ENCODE results near the gene TANK. TPM values are rescaled to one million over a fixed set of nuclear protein-coding genes. Genes with fewer than 3 reads are reported as not detected.

TANK gene
- total RNA-seq, 8 experiments from 2014 or later = 28.8 to 87.5 (median 58.3) TPM

DNA sequence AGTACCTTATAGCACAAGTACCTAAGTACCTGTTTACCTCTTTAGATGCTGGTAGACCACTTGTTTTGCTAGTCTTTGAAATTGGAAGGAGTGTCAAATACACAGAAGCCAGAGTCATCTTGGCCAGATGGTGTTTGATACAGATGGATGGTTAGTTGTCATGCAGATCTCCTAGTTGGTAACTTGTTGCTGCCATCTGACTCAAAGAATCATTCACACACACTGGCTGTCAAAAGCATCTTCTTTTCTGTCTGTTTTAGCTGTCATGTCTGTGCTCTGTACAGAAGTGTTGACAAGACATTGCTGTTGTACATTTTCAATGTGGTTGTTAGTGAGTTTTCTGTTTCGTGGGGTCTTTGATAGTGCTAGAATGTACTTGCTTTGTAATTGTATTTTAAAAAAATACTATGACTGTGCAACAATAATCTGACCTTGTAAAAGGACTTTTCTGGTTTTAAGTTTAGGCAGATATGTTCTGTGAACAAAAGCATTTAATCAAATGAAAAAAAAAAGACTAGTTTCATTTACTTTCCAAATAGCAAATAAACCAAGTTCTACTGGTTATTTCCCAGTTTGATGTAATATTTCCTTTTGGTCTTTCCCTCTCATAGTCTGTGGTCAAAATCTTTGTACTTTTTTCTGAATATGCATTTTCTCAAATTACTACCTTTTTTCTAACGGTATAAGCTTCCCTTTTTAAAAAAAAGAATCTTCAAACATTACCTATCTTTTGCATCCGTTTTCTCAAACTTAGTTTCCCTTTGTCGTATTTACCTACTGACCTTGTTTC, 39.9 kb downstream of the TANK start:
- 85 to 100% (median 96%) methylated on average over 3 to 4 of the region's 4 CpGs for WGBS, 10 experiments
- in situ Hi-C loops (cut with MboI; ENCODE audit: low pct_unique_long_range_greater_than_20kb in 2 of 9, low sequenced_read_pairs in 9 of 9, unreplicated experiment in 9 of 9) = no loop called here
- no peak overlapping the region for H3K27ac ChIP-seq
- no peak overlapping the region for H3K4me3 ChIP-seq
- H3K4me1 ChIP-seq (replicated peaks in 1 of 2) = no peaks in the 10 kb centered on the region
- no peak for ATAC-seq (replicated peaks in 6 of 8)

DNA sequence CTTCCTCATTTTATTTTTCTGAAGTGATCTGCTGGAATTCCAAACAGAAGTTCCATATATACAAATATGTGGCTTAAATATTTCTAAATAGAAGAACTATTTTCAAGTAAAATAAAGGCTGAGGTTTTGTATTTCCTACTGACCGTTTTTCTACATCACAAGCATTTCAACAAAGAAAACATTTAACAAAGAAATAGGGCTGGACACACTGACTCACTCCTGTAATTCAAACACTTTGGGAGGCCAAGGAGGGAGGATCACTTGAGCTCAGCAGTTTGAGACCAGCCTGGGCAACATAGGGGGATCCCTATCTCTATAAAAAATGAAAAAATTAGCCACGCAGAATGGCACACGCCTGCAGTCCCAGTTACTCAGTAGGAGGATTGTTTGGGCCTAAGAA, 44.6 kb downstream of the TANK start:
- H3K4me1 ChIP-seq (replicated peaks in 1 of 2) = no peaks in the 10 kb centered on the region
- WGBS, 10 experiments = 57 to 100% (median 96%) methylated on average over 1 to 3 of the region's 3 CpGs; no CpG with 5 or more reads in 1 of the 10 experiments
- ATAC-seq (replicated peaks in 6 of 8) = no peak
- H3K27ac ChIP-seq = no peak overlapping the region
- in situ Hi-C loops (cut with MboI; ENCODE audit: low pct_unique_long_range_greater_than_20kb in 2 of 9, low sequenced_read_pairs in 9 of 9, unreplicated experiment in 9 of 9) = no loop called here
- H3K4me3 ChIP-seq = no peak overlapping the region

DNA sequence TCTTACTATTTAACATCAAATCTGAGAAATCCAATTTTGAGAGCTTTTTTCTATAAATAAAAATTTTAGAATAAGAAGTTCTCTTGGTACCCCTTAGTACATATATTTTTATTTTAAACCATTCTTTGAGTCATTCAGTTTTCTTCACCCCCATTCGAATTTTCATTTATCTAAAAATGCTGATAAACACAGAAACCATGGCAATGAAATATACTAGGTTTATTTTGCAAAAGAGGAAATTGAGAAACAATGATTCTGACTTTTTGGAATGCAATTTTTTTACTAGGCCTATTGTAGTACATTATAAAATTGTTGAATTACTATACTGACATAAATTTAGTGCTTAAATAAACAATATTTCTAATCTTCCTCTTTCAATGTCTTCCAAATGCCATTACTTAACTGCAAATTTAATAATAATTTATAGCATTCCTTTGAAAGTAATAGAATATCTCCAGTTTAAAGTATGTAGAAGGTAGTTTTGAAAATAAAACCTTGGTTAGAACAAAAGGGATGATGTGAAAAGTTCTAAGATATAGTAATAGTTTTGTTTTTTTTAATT, 46.3 kb downstream of the TANK start:
- ATAC-seq (replicated peaks in 6 of 8) = no peak
- WGBS, 10 experiments = 8 to 100% (median 81%) methylated on average over 1 of the region's 1 CpG; no CpG with 5 or more reads in 1 of the 10 experiments
- Histone ChIP-seq H3K4me1 (replicated peaks in 1 of 2) (no peaks in the 10 kb centered on the region), H3K4me3 (no peak overlapping the region), H3K27ac (no peak overlapping the region)
- in situ Hi-C loops (cut with MboI; ENCODE audit: low pct_unique_long_range_greater_than_20kb in 2 of 9, low sequenced_read_pairs in 9 of 9, unreplicated experiment in 9 of 9) = no loop called here

DNA sequence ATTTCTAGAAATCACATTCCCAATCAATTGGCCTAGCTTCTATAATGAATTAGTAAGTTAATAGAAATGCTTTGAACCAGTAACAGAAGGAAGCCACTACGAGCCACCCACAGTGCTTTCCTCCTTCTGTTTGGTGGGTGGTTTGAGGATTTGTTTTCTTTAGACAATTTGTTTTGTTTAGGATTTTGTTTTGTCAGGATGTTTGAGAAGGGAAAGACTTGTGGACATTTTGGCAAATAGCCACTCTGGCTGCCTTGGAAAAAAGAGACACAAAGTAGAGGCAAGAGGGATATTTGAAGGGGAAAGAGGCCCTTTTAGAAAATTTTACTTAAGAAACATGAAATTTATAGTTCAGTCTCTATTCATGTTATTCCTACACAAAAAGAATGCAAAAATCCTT, 47.7 kb downstream of the TANK start:
- WGBS, 10 experiments = 56 to 100% (median 87%) methylated on average over 1 of the region's 1 CpG; no CpG with 5 or more reads in 2 of the 10 experiments
- in situ Hi-C loops (cut with MboI; ENCODE audit: low pct_unique_long_range_greater_than_20kb in 2 of 9, low sequenced_read_pairs in 9 of 9, unreplicated experiment in 9 of 9) = no loop called here

DNA sequence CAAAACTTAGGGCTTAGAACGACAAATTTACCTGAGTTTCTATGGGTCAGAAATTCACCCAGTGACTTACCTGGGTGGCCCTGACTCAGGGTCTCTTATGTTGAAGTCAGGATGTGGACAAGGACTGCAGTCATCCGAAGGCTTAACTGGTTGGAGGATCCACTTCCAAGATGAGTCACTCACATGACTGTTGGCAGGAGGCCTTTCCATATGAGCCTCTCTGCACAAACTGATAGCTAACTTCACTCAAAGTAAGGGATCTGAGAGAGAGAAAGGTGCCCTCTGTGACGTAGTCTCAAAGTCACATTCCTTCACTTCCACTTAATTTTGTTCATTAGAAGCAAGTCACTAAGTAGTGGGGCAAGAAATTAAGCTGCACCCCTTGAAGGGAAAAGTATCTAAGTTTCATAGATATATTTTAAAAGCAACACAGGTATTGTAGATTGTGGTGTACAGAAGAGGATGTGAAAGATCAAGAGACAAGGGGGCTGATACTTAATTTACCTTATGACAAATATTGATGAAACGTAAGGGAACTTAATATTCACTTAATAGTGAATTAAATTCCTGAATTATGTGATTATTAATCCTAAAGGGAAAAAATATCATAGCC, 48.4 kb downstream of the TANK start:
- no peak overlapping the region for H3K27ac ChIP-seq
- no peaks in the 10 kb centered on the region for H3K4me1 ChIP-seq (replicated peaks in 1 of 2)
- in situ Hi-C loops (cut with MboI; ENCODE audit: low pct_unique_long_range_greater_than_20kb in 2 of 9, low sequenced_read_pairs in 9 of 9, unreplicated experiment in 9 of 9) = no loop called here
- peak in 2 of 8 experiments; percentile 91 to 95 for ATAC-seq (replicated peaks in 6 of 8)
- H3K4me3 ChIP-seq = no peak overlapping the region
- 50 to 100% (median 89%) methylated on average over 1 to 4 of the region's 4 CpGs for WGBS, 10 experiments

More for the DNA sequence above, 47.7 kb downstream of the TANK start:
- H3K4me1 ChIP-seq (replicated peaks in 1 of 2) = no peaks in the 10 kb centered on the region
- no peak for ATAC-seq (replicated peaks in 6 of 8)
- H3K4me3 ChIP-seq = no peak overlapping the region
- H3K27ac ChIP-seq = no peak overlapping the region

DNA sequence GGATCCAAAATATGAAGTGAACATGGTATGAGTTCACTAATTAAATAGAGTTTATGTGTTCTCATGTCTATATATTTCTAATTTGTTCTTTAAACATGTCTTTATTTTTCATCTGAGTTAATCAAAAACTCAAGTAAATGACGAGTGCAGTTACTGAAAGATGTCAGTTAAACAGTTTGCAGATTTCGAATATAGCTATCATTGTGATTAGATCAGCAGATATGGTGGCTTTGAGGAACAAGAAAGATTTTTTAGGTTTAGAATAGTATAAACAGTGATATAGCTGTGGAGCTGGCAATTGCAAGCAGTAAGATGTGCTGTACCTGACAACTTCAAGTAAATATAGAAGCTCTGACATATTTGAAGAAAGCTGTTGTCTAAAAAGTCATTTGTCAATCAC, 49.7 kb downstream of the TANK start:
- Histone ChIP-seq H3K27ac (no peak overlapping the region), H3K4me1 (replicated peaks in 1 of 2) (no peaks in the 10 kb centered on the region), H3K4me3 (no peak overlapping the region)
- whole genome bisulfite sequencing, 10 experiments = 83 to 100% (median 94%) methylated on average over 1 to 2 of the region's 2 CpGs; no CpG with 5 or more reads in 1 of the 10 experiments
- in situ Hi-C loops (cut with MboI; ENCODE audit: low pct_unique_long_range_greater_than_20kb in 2 of 9, low sequenced_read_pairs in 9 of 9, unreplicated experiment in 9 of 9) = no loop called here
- ATAC-seq (replicated peaks in 6 of 8) = no peak

DNA sequence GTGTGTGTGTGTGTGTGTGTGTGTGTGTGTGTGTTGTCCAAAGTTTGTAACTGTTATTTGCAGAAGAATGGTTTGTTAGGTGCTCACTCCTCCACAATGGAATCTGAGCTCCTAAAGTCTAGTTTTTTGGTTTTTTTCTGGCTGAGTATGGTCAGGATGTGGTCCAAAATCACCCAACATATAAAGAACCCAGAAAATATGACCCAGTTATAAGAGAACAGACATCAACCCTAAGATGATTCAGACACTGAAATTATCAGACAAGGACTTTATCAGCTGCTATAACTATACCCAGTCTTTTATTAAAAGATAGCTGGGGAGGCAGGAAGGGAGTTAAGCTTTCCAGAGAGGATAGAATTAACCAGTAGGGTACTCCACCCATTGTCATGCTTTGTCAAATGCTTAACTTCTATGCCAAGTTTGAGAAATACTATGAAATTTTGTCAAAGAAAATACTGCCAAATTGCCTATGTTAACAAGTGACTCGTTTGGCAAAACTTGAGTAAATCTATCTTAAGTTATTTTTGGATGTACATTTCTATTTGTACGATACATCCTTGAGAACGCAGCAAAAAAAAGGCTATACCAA, 57.5 kb downstream of the TANK start:
- H3K4me1 ChIP-seq (replicated peaks in 1 of 2) = no peaks in the 10 kb centered on the region
- H3K4me3 ChIP-seq = no peak overlapping the region
- H3K27ac ChIP-seq = no peak overlapping the region
- WGBS, 10 experiments = 61 to 94% (median 81%) methylated on average over 3 of the region's 3 CpGs; no CpG with 5 or more reads in 2 of the 10 experiments
- ATAC-seq (replicated peaks in 6 of 8) = no peak
- in situ Hi-C loops (cut with MboI; ENCODE audit: low pct_unique_long_range_greater_than_20kb in 2 of 9, low sequenced_read_pairs in 9 of 9, unreplicated experiment in 9 of 9) = no loop called here

DNA sequence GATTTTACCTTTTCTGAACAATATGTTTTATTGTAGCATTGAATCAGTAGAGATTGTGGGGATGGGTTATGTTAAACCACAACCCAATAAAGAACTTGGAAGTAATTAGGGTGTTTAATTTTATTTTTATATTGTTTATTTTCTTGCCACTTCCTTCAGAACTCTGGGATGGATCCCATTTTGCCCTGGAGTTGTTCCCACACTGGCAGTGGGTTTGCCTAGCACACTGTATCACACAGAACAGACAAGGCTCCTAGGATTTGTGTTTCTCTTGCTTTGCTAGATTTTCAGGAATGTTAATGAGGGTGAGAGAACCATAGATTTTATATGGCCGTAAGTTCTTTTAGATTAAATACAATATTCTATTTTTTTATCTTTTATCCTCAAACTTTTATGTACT, 59.0 kb downstream of the TANK start:
- 91 to 100% (median 100%) methylated on average over 1 of the region's 1 CpG; no CpG with 5 or more reads in 1 of the 10 experiments for WGBS, 10 experiments

DNA sequence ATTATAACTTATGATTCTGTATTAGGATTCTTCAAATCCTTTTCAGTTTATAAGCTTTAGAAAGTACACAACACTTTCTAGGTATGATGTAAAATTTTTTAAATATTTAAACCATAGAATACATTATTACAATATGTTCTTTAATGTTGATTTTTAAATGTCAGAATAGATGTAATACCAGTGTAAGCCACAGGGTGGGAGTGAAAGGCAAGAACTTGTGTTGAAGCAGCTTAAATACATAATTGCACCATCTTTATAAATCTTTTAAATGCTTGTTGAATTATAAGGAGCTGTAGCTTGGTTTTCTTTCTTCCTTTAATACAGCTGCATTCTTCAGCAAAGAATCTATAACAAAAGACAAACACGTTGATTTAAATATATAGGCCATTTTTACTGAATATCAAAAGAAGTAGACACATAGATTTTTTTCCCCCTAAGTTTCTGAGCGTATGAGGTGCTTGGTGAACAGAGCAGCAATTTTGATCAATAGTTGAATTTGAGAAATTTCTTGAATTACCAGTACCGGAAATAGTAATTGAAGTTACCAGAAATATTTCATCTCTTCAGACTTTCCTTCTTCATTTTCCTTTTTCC, 63.0 kb downstream of the TANK start:
- Histone ChIP-seq H3K27ac (no peak overlapping the region), H3K4me1 (replicated peaks in 1 of 2) (no peaks in the 10 kb centered on the region), H3K4me3 (no peak overlapping the region)
- in situ Hi-C loops (cut with MboI; ENCODE audit: low pct_unique_long_range_greater_than_20kb in 2 of 9, low sequenced_read_pairs in 9 of 9, unreplicated experiment in 9 of 9) = no loop called here
- ATAC-seq (replicated peaks in 6 of 8) = peak in 1 of 8 experiments; percentile 46
- 33 to 80% (median 60%) methylated on average over 1 to 3 of the region's 3 CpGs for WGBS, 10 experiments

More for the DNA sequence above, 59.0 kb downstream of the TANK start:
- H3K4me1 ChIP-seq (replicated peaks in 1 of 2) = no peaks in the 10 kb centered on the region
- in situ Hi-C loops (cut with MboI; ENCODE audit: low pct_unique_long_range_greater_than_20kb in 2 of 9, low sequenced_read_pairs in 9 of 9, unreplicated experiment in 9 of 9) = no loop called here
- H3K27ac ChIP-seq = no peak overlapping the region
- H3K4me3 ChIP-seq = no peak overlapping the region
- ATAC-seq (replicated peaks in 6 of 8) = no peak

DNA sequence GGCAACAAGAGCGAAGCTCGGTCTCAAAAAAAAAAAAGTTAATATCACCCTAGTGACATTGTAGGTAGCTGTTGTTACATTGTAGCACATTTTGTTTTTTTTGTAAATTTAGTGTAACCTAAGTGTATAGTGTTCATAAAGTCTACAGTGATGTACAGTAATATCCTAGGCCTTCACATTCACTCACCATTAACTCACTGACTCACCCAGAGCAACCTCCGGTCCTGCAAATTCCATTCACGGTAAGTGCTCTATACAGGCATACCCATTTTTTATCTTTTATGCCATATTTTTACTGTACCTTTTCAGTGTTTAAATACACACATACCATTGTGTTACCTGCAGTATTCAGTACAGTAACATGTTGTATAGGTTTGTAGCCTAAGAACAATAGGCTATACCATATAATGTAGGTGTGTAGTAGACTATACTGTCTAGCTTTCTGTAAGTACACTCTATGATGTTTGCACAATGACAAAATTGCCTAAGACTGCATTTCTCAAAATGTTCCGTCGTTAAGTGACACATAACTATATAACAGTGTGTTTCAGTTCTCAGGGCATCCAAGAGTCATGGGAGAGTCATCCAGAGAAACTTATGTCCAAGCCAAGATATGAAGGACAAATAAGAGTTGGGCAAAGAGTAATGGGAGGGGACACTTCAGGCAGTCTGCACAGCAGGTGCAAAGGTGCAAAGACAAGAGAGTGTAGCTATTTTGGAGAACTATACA, 68.4 kb downstream of the TANK start:
- 76 to 100% (median 92%) methylated on average over 1 to 5 of the region's 6 CpGs; no CpG with 5 or more reads in 2 of the 10 experiments for WGBS, 10 experiments
- ATAC-seq (replicated peaks in 6 of 8) = no peak
- Histone ChIP-seq H3K4me3 (no peak overlapping the region), H3K27ac (no peak overlapping the region), H3K4me1 (replicated peaks in 1 of 2) (no peaks in the 10 kb centered on the region)
- in situ Hi-C loops (cut with MboI; ENCODE audit: low pct_unique_long_range_greater_than_20kb in 2 of 9, low sequenced_read_pairs in 9 of 9, unreplicated experiment in 9 of 9) = loop anchor here in 1 of 9 experiments (25.0 kb wide), 1 partner anchor 184 kb away; the partner anchor contains the start of gene TBR1

DNA sequence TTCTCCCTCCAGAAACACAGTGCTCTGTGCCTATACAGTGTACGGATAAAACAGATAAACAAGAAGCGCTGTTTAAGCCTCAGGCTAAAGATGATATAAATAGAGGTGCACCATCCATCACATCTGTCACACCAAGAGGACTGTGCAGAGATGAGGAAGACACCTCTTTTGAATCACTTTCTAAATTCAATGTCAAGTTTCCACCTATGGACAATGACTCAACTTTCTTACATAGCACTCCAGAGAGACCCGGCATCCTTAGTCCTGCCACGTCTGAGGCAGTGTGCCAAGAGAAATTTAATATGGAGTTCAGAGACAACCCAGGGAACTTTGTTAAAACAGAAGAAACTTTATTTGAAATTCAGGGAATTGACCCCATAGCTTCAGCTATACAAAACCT, 70.7 kb downstream of the TANK start:
- Histone ChIP-seq H3K27ac (no peak overlapping the region), H3K4me3 (no peak overlapping the region), H3K4me1 (replicated peaks in 1 of 2) (no peaks in the 10 kb centered on the region)
- ATAC-seq (replicated peaks in 6 of 8) = no peak
- WGBS, 10 experiments = 84 to 100% (median 100%) methylated on average over 1 to 4 of the region's 4 CpGs; no CpG with 5 or more reads in 2 of the 10 experiments
- in situ Hi-C loops (cut with MboI; ENCODE audit: low pct_unique_long_range_greater_than_20kb in 2 of 9, low sequenced_read_pairs in 9 of 9, unreplicated experiment in 9 of 9) = loop anchor here in 1 of 9 experiments (25.0 kb wide), 1 partner anchor 181 kb away; the partner anchor contains the start of gene TBR1

DNA sequence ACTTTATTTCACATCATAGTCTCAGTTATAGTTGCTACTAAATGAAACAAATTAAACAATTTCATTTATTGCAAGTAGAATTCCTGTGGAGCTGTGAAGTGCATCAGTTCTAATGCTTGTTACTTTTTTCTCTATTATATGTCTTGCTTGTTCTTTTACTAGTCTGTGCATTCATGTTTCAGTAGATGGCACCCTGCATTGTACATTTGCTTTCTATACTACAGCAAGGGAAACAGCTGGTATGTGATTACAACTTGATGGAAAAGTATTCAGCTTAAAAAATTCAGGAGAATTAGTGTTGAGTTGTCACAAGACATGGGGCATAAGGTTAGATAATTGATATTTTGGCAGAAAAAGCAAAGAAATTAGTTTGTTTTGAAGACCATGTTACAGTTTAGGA, 72.3 kb downstream of the TANK start:
- Histone ChIP-seq H3K4me1 (replicated peaks in 1 of 2) (peaks cover 7 to 11% of the 10 kb centered on the region in 2 donors), H3K4me3 (no peak overlapping the region), H3K27ac (no peak overlapping the region)
- no peak for ATAC-seq (replicated peaks in 6 of 8)
- in situ Hi-C loops (cut with MboI; ENCODE audit: low pct_unique_long_range_greater_than_20kb in 2 of 9, low sequenced_read_pairs in 9 of 9, unreplicated experiment in 9 of 9) = loop anchor here in 1 of 9 experiments (25.0 kb wide), 1 partner anchor 180 kb away; the partner anchor contains the start of gene TBR1
